A549 (cell line): Measurements from ENCODE around the gene MAPK8IP3. TPM values are rescaled to one million over a fixed set of nuclear protein-coding genes. Genes with fewer than 3 reads are reported as not detected.

ENCODE experiments used
- ATAC-seq, 2 experiments: fragments of 200-7000 bp in 1 of 2; fragments of >200 bp in 1 of 2; cut with Nextera tagmentation in 1 of 2; cut with Tn5 transposase in 1 of 2; 3 replicates each; pipeline versions ENCODE4 v1.8.0 to v1.9.1; 2018 to 2020; ENCODE audit warnings: mild to moderate bottlenecking in 1 of 2, moderate library complexity in 1 of 2
- CTCF ChIA-PET: fragments of 300-600 bp; sonication (Branson Sonifier 250); formaldehyde crosslinking; extraction: SDS; loops from one replicate; lab custom pipeline; 2021; ENCODE audit warnings: antibody characterized with exemption, inconsistent platforms; lab: Yijun Ruan, JAX
- POLR2A ChIA-PET: fragments of 350-600 bp; formaldehyde crosslinking; extraction: SDS; loops from one replicate; lab custom pipeline; 2021; ENCODE audit warnings: antibody characterized with exemption, inconsistent platforms; lab: Yijun Ruan, JAX
- DNase-seq, 2 experiments: peaks; one replicate each; pipeline versions ENCODE4 v3.0.0 to v3.0.0-alpha.2; 2011 to 2016; ENCODE audit warnings: low read depth in 1 of 2, low spot score in 1 of 2
- FAIRE-seq: peaks from 2 replicates; lab custom pipeline; 2011; peaks lifted over from hg19 to GRCh38; lab: Jason Lieb, UNC
- H3K27ac ChIP-seq, 2 experiments: fragments of >200 bp; sonication (Bioruptor Twin); formaldehyde crosslinking; 3 replicates each; pipeline ENCODE4 v1.5.1; 2016 to 2017
- H3K4me1 ChIP-seq: fragments of >200 bp; sonication (Bioruptor Twin); formaldehyde crosslinking; 3 replicates; pipeline ENCODE4 v1.6.1; 2016
- H3K4me2 ChIP-seq: fragments of >200 bp; sonication (Bioruptor Twin); formaldehyde crosslinking; 3 replicates; pipeline ENCODE4 v1.6.1; 2016
- H3K4me3 ChIP-seq: fragments of >200 bp; sonication (Bioruptor Twin); formaldehyde crosslinking; 3 replicates; pipeline ENCODE4 v1.5.1; 2016
- H3K9me3 ChIP-seq: fragments of >200 bp; sonication (Bioruptor Twin); formaldehyde crosslinking; 3 replicates; pipeline ENCODE4 v1.6.1; 2016
- CHD2 ChIP-seq: fragments of 150-350 bp; IDR thresholded peaks from 2 replicates; pipeline ENCODE4 v1.6.1; 2014; ENCODE audit warnings: low read length; ENCODE audit not compliant: partially characterized antibody
- CTCF ChIP-seq: fragments of >200 bp; sonication (Bioruptor Twin); formaldehyde crosslinking; IDR thresholded peaks from 3 replicates; pipeline ENCODE4 v1.5.1; 2016
- E2F6 ChIP-seq: IDR thresholded peaks from 2 replicates; pipeline ENCODE4 v1.6.1; 2012; ENCODE audit warnings: low read depth, borderline replicate concordance
- EHF ChIP-seq: fragments of 250-450 bp; sonication (Bioruptor Pico); IDR thresholded peaks from 2 replicates; pipeline ENCODE4 v1.5.0; 2020; ENCODE audit warnings: mild to moderate bottlenecking
- EHMT2 ChIP-seq: fragments of 200-600 bp; sonication (generic); IDR thresholded peaks from 2 replicates; pipeline ENCODE4 v1.6.1; 2016; ENCODE audit warnings: antibody characterized with exemption, low read depth, mild to moderate bottlenecking, moderate library complexity
- ELK1 ChIP-seq: fragments of 150-350 bp; IDR thresholded peaks from 2 replicates; pipeline ENCODE4 v1.6.1; 2014; ENCODE audit warnings: low read depth, mild to moderate bottlenecking, low read length
- FOXS1 ChIP-seq: fragments of 250-450 bp; sonication (Bioruptor Pico); IDR thresholded peaks from 2 replicates; pipeline ENCODE4 v1.5.0; 2020; ENCODE audit warnings: mild to moderate bottlenecking, moderate library complexity
- HES2 ChIP-seq: fragments of >200 bp; sonication (Bioruptor Twin); formaldehyde crosslinking; IDR thresholded peaks from 2 replicates; pipeline ENCODE4 v1.6.1; 2016
- HEYL ChIP-seq: fragments of 250-450 bp; sonication (Bioruptor Pico); IDR thresholded peaks from 2 replicates; pipeline ENCODE4 v1.8.0; 2021; ENCODE audit warnings: mild to moderate bottlenecking, moderate library complexity
- HMGXB4 ChIP-seq: fragments of 250-450 bp; sonication (Bioruptor Pico); IDR thresholded peaks from 2 replicates; pipeline ENCODE4 v1.5.0; 2021; ENCODE audit warnings: mild to moderate bottlenecking, moderate library complexity, borderline replicate concordance
- HOXA7 ChIP-seq: fragments of 250-450 bp; sonication (Bioruptor Pico); IDR thresholded peaks from 2 replicates; pipeline ENCODE4 v1.5.0; 2020; ENCODE audit warnings: mild to moderate bottlenecking, moderate library complexity
- HOXB5 ChIP-seq: fragments of 250-450 bp; sonication (Bioruptor Pico); IDR thresholded peaks from 2 replicates; pipeline ENCODE4 v1.5.0; 2020; ENCODE audit warnings: mild to moderate bottlenecking, moderate library complexity
- JUN ChIP-seq, 2 experiments: fragments of >200 bp; sonication (Bioruptor Twin); formaldehyde crosslinking; IDR thresholded peaks; 2 replicates in 1 of 2; 3 replicates in 1 of 2; pipeline ENCODE4 v1.6.1; 2016 to 2017
- JUNB ChIP-seq: fragments of >200 bp; sonication (Bioruptor Twin); formaldehyde crosslinking; IDR thresholded peaks from 2 replicates; pipeline ENCODE4 v1.6.1; 2016
- NR3C1 ChIP-seq: fragments of >200 bp; sonication (Bioruptor Twin); formaldehyde crosslinking; IDR thresholded peaks from 3 replicates; pipeline ENCODE4 v1.6.1; 2017
- PHF8 ChIP-seq: fragments of 200-600 bp; sonication (generic); IDR thresholded peaks from 2 replicates; pipeline ENCODE4 v1.6.1; 2016; ENCODE audit warnings: low read depth, mild to moderate bottlenecking, antibody characterized with exemption, moderate library complexity, borderline replicate concordance
- POLR2A ChIP-seq: IDR thresholded peaks from 2 replicates; pipeline ENCODE4 v1.6.1; 2012; ENCODE audit warnings: mild to moderate bottlenecking, low read length
- SREBF2 ChIP-seq: fragments of 450-650 bp; IDR thresholded peaks from 2 replicates; pipeline ENCODE4 v1.6.1; 2014; ENCODE audit warnings: mild to moderate bottlenecking, moderate library complexity
- TFCP2L1 ChIP-seq: fragments of 250-450 bp; sonication (Bioruptor Pico); IDR thresholded peaks from 2 replicates; pipeline ENCODE4 v1.5.0; 2021; ENCODE audit warnings: mild to moderate bottlenecking
- USF2 ChIP-seq: fragments of 450-650 bp; IDR thresholded peaks from 2 replicates; pipeline ENCODE4 v1.6.1; 2014; ENCODE audit warnings: antibody characterized with exemption
- ZNF302 ChIP-seq: fragments of 250-450 bp; sonication (Bioruptor Pico); IDR thresholded peaks from 2 replicates; pipeline ENCODE4 v1.9.0; 2021; ENCODE audit warnings: inconsistent platforms, mild to moderate bottlenecking, moderate library complexity
- ZSCAN20 ChIP-seq: fragments of 250-450 bp; sonication (Bioruptor Pico); IDR thresholded peaks from 2 replicates; pipeline ENCODE4 v1.8.0; 2022; ENCODE audit warnings: mild to moderate bottlenecking, moderate library complexity
- WGBS: methylation state at CpG from one replicate; pipeline ENCODE4 v1.1.6; 2017; ENCODE audit errors: missing lambda C conversion rate; 5-methylcytosine and 5-hydroxymethylcytosine counted together
- polyA plus RNA-seq, 4 experiments: library from polyadenylated mRNA; depleted of rRNA in 3 of 4; stranded (reverse); fragments of >200 nt; fragmentation: RNase III in 1 of 4; extraction: RNeasy Plus Mini Kit Qiagen cat#74134 plus additional on column Dnase treatment in 1 of 4; gene quantifications; 2 replicates in 3 of 4; 3 replicates in 1 of 4; pipeline ENCODE4 v1.2.3, GENCODE V29; 2011 to 2017

Gene MAPK8IP3
- polyA plus RNA-seq, 2 of the 4 experiments (the other 2 are of a cell fraction), result 12.0 to 53.3 TPM

GRCh38 chr16:1807626-1808025 is 101.6 kb downstream of the MAPK8IP3 start:
- Histone ChIP-seq H3K4me1 (peaks cover 4% of the 10 kb centered on the region; the same call in 1 of the 3 replicates), H3K27ac (no peak overlapping the region), H3K9me3 (no peaks in the 10 kb centered on the region)
- CTCF ChIA-PET, result interaction anchor here (1.6 kb wide), 1 partner anchor 20 kb away, joined by 4 read pairs; the partner anchor contains the start of genes FAHD1 and HAGH
- no peak for ATAC-seq
- TF ChIP-seq ZSCAN20 (CRISPR knock-in tag) (no peak), TFCP2L1 (CRISPR knock-in tag) (no peak), USF2 (no peak), EHF (no peak), ZNF302 (CRISPR knock-in tag) (no peak), CHD2 (no peak), NR3C1 (no peak), HOXB5 (CRISPR knock-in tag) (no peak), HEYL (CRISPR knock-in tag) (no peak), E2F6 (no peak), PHF8 (no peak), HES2 (no peak)
- TF ChIP-seq, all 56 proteins: peak for 0
- POLR2A ChIA-PET, result no interaction called here
- H3K4me3 ChIP-seq, result no peak overlapping the region
- WGBS, result 86% methylated on average over 9 of the region's 10 CpGs
- H3K4me2 ChIP-seq, result no peak overlapping the region
- no peak for FAIRE-seq
- no peak for DNase-seq

GRCh38 chr16:1808691-1809090 is 102.7 kb downstream of the MAPK8IP3 start:
- H3K4me1 ChIP-seq, result peaks cover 10% of the 10 kb centered on the region; the same call in 1 of the 3 replicates
- no peak overlapping the region for H3K27ac ChIP-seq
- no peaks in the 10 kb centered on the region for H3K9me3 ChIP-seq
- ChIA-PET POLR2A (no interaction called here), CTCF (interaction anchor here (0.6 kb wide), 1 partner anchor 227 kb away, joined by 3 read pairs; no protein-coding TSS in a partner anchor)
- no peak for DNase-seq
- 84% methylated on average over 16 of the region's 18 CpGs for WGBS
- no peak for TF ChIP-seq HMGXB4 (CRISPR knock-in tag)
- no peak for TF ChIP-seq HOXB5 (CRISPR knock-in tag)
- no peak for TF ChIP-seq FOXS1 (CRISPR knock-in tag)
- TF ChIP-seq, all 56 proteins: peak for 0
- FAIRE-seq (no peak), ATAC-seq (no peak)
- Histone ChIP-seq H3K4me3 (no peak overlapping the region), H3K4me2 (no peak overlapping the region)

GRCh38 chr16:1809281-1809801 is 103.3 kb downstream of the MAPK8IP3 start:
- Histone ChIP-seq H3K4me1 (peaks cover 10% of the 10 kb centered on the region; the same call in 1 of the 3 replicates), H3K4me3 (no peak overlapping the region), H3K27ac (no peak overlapping the region), H3K4me2 (no peak overlapping the region), H3K9me3 (no peaks in the 10 kb centered on the region)
- 86% methylated on average over 17 of the region's 28 CpGs for WGBS
- ATAC-seq, result peak in 1 of 2 experiments; percentile 68; a peak in 3 of 6 replicates
- DNase-seq, result peak in 1 of 2 experiments; percentile 50
- ChIA-PET POLR2A (no interaction called here), CTCF (no interaction called here)
- FAIRE-seq, result no peak
- no peak for TF ChIP-seq SREBF2
- TF ChIP-seq CTCF, result no peak
- TF ChIP-seq POLR2A, result no peak
- TF ChIP-seq HOXA7 (CRISPR knock-in tag), result no peak
- no peak for TF ChIP-seq ZSCAN20 (CRISPR knock-in tag)
- TF ChIP-seq JUNB, result no peak
- no peak for TF ChIP-seq EHMT2
- no peak for TF ChIP-seq JUN (IDR thresholded peaks at IDR 0.05)
- no peak for TF ChIP-seq ELK1
